ENCODE results near the gene GPR75.

- TF ChIP-seq MTA3 (CRISPR knock-in tag; IDR thresholded peaks at IDR 0.05) (no peak), FOXP1 (IDR thresholded peaks at IDR 0.05) (no peak), FOXP1 (CRISPR knock-in tag; IDR thresholded peaks at IDR 0.05) (no peak), ZBTB33 (CRISPR knock-in tag; IDR thresholded peaks at IDR 0.05) (no peak), ZNF709 (CRISPR knock-in tag; IDR thresholded peaks at IDR 0.05) (no peak)
Measured at GRCh38 chr2:53840580-53840979, 19.2 kb downstream of the GPR75 start.
